Chondrocyte (in vitro differentiated cells): ENCODE results near the gene INPP5A. TPM values are rescaled to one million over a fixed set of nuclear protein-coding genes. Genes with fewer than 3 reads are reported as not detected.
"Not testable (repeated sequence)": the region's sequence is repeated elsewhere in the genome, so short reads cannot be mapped to it uniquely, and the experiment has no call there.

Experiments
- DNase-seq: peaks from one replicate; pipeline ENCODE4 v3.0.0; 2021; ENCODE audit warnings: mixed read lengths, low spot score
- H3K27ac Mint-ChIP-seq: one replicate; pipeline ENCODE4 v1.8.0; 2021; ENCODE audit warnings: mild to moderate bottlenecking, moderate library complexity, mixed read lengths; ENCODE audit not compliant: unreplicated experiment
- H3K27me3 Mint-ChIP-seq: 2 replicates; pipeline ENCODE4 v1.8.0; 2021; ENCODE audit warnings: low read depth, mixed read lengths
- H3K36me3 Mint-ChIP-seq: 2 replicates; pipeline ENCODE4 v1.8.0; 2021; ENCODE audit warnings: low read depth, mixed read lengths
- H3K4me1 Mint-ChIP-seq: 2 replicates; pipeline ENCODE4 v1.8.0; 2021; ENCODE audit warnings: low read depth, mild to moderate bottlenecking, mixed read lengths
- H3K4me3 Mint-ChIP-seq: one replicate; pipeline ENCODE4 v1.8.0; 2021; ENCODE audit warnings: mild to moderate bottlenecking, moderate library complexity, mixed read lengths; ENCODE audit not compliant: unreplicated experiment
- H3K9me3 Mint-ChIP-seq: 2 replicates; pipeline ENCODE4 v1.8.0; 2021; ENCODE audit warnings: low read depth, mixed read lengths
- total RNA-seq: library from RNA; stranded (reverse); gene quantifications from 3 replicates; pipeline ENCODE4 v1.2.1, GENCODE V29; 2021
- TF ChIP-seq, protein P1 (sequence below): fragments of 200-600 bp; sonication (generic); IDR thresholded peaks from 2 replicates; pipeline ENCODE4 v1.5.0; 2021; ENCODE audit warnings: antibody characterized with exemption, mild to moderate bottlenecking, moderate library complexity

Gene INPP5A
- total RNA-seq, 1 donor from 2014 or later = 40.6 TPM

DNA sequence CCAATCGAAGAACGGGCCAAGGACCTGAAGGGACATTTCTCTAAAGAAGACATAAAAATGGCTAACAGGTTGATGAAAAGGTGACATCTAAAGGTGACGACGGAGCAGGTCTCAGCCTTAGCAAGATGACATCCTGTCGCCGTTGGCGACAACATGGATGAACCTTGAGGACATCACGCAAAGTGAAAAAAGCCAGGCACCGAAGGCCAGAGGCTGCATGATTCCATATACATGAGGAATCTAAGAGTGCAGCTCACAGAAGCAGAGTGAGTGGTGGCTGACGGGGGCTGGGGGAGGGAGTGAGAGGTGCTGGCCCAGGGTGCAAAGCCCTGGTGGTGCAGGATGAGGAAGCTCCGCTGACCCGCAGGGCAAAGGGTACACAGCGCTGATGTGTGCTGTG is 282.5 kb downstream of the INPP5A start:
- DNase-seq = no peak
- TF ChIP-seq, protein P1, sequence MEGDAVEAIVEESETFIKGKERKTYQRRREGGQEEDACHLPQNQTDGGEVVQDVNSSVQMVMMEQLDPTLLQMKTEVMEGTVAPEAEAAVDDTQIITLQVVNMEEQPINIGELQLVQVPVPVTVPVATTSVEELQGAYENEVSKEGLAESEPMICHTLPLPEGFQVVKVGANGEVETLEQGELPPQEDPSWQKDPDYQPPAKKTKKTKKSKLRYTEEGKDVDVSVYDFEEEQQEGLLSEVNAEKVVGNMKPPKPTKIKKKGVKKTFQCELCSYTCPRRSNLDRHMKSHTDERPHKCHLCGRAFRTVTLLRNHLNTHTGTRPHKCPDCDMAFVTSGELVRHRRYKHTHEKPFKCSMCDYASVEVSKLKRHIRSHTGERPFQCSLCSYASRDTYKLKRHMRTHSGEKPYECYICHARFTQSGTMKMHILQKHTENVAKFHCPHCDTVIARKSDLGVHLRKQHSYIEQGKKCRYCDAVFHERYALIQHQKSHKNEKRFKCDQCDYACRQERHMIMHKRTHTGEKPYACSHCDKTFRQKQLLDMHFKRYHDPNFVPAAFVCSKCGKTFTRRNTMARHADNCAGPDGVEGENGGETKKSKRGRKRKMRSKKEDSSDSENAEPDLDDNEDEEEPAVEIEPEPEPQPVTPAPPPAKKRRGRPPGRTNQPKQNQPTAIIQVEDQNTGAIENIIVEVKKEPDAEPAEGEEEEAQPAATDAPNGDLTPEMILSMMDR = no peak
- no peak overlapping the region for H3K4me3 Mint-ChIP-seq
- peaks cover 46% of the 10 kb centered on the region for H3K27me3 Mint-ChIP-seq
- no peak overlapping the region for H3K27ac Mint-ChIP-seq
- H3K36me3 Mint-ChIP-seq = peaks cover 5% of the 10 kb centered on the region
- H3K9me3 Mint-ChIP-seq = peaks cover 13% of the 10 kb centered on the region
- H3K4me1 Mint-ChIP-seq = no peaks in the 10 kb centered on the region

DNA sequence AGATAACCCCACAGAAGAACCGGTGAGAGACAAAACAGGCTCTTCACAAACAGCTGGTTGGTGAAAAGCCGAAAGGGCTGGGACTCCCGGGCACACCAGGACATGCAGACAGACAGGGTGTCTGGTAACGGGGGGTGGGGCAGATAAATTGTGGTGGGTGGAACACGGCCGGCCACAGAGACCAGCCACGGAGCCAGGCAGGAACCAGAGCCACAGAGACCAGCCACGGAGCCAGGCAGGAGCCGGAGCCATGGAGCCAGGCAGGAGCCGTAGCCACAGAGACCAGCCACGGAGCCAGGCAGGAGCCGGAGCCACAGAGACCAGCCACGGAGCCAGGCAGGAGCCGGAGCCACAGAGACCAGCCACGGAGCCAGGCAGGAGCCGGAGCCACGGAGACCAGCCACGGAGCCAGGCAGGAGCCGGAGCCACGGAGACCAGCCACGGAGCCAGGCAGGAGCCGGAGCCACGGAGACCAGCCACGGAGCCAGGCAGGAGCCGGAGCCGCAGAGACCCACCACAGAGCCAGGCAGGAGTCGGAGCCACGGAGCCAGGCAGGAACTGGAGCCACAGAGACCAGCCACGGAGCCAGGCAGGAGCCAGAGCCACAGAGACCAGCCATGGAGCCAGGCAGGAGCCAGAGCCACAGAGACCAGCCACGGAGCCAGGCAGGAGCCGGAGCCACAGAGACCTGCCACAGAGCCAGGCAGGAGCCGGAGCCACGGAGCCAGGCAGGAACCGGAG is 288.4 kb downstream of the INPP5A start:
- not testable (repeated sequence) for H3K4me3 Mint-ChIP-seq, DNase-seq, H3K9me3 Mint-ChIP-seq, H3K27ac Mint-ChIP-seq, H3K4me1 Mint-ChIP-seq, H3K36me3 Mint-ChIP-seq
- H3K27me3 Mint-ChIP-seq = peaks cover 25% of the 10 kb centered on the region

DNA sequence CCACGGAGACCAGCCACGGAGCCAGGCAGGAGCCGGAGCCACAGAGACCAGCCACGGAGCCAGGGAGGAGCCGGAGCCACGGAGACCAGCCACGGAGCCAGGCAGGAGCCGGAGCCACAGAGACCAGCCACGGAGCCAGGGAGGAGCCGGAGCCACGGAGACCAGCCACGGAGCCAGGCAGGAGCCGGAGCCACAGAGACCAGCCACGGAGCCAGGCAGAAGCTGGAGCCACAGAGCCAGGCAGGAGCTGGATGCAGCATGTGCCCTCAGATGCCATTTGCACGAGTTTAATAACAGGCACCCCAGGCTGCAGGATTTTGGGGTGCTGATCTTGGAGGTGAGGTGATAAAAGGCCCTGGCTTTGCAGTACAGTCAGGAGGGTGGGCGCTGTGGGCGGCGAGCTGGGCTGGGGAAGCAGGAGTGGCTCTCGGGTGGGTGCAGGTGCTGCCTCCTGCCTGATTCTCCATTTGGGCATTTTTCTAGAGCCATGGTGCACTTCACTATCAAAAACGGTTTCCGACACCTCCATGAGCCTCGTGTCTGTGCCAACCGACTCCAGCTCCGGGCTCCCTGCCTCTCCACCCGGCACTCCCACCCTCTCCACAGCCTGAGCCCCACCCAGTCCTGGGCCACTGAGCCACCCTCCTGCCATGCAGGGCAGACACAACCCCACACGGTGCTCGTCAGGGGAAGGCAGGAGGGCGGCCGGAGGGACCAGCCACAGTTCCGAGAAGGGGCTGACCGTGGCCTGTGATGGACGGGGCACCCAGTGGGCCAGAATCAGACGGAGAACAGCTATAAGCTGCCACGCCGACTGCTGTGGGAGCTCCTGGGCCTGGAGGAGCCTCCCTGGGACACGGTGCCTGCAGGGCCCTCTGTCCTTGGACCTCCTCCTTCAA is 289.2 kb downstream of the INPP5A start:
- H3K4me1 Mint-ChIP-seq = no peaks in the 10 kb centered on the region
- H3K27me3 Mint-ChIP-seq = peaks cover 33% of the 10 kb centered on the region
- no peak for DNase-seq
- TF ChIP-seq, protein P1 = no peak
- H3K9me3 Mint-ChIP-seq = no peaks in the 10 kb centered on the region
- no peaks in the 10 kb centered on the region for H3K36me3 Mint-ChIP-seq
- no peak overlapping the region for H3K4me3 Mint-ChIP-seq
- H3K27ac Mint-ChIP-seq = no peak overlapping the region

DNA sequence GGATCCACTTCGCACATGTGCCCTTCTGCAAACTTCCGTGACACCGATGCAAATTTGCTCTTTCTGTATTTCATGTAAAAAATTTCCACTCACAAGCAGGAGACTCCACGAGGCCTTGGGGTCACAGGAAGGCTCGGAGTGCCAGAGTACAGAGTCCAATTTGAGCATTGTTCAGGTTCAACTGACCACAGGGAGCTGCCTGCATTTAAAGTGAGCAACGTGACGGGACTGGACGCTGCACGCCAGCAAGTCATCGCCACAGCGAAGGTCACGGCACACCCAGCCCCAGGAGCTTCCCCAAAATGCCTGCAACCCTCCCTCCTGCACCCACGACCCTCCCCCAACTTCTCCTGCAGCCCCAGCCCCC is 289.8 kb downstream of the INPP5A start:
- Mint-ChIP-seq H3K4me1 (no peaks in the 10 kb centered on the region), H3K36me3 (no peaks in the 10 kb centered on the region), H3K4me3 (no peak overlapping the region), H3K27ac (no peak overlapping the region), H3K27me3 (peaks cover 38% of the 10 kb centered on the region), H3K9me3 (no peaks in the 10 kb centered on the region)
- TF ChIP-seq, protein P1 = no peak
- DNase-seq = no peak

DNA sequence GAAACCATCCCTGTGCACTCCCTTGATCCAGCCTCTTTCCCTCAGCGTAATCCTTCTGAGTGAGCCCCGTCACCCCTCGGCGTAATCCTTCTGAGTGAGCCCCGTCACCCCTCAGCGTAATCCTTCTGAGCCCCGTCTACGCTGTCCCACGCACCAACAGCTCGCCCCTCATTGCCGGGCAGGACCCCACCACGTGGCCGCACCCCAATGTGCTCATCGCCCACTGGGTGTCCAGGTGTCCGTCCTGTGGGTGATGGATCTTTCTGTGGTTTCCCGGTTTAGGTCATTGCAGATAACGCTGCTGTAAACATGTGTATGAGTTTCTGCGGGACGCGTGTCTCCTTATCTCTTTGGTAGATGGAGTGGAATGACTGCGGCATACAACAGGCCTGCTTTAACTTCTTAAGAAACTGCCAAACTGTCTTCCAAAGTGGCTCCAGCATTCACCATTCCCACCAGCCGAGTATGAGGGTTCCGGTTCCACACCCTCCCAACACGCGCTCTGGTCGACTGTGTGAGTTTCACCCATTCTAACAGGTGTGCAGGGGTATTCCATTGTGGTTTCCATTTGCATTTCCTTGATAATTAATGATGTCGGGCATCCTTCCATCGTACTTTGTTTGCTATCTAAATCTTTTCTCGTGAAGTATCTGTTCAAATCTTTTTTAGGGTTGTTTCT is 290.4 kb downstream of the INPP5A start:
- peaks cover 43% of the 10 kb centered on the region for H3K27me3 Mint-ChIP-seq

More for the DNA sequence above, 290.4 kb downstream of the INPP5A start:
- DNase-seq = no peak
- H3K36me3 Mint-ChIP-seq = no peaks in the 10 kb centered on the region
- TF ChIP-seq, protein P1 = no peak
- no peaks in the 10 kb centered on the region for H3K9me3 Mint-ChIP-seq
- no peaks in the 10 kb centered on the region for H3K4me1 Mint-ChIP-seq
- no peak overlapping the region for H3K4me3 Mint-ChIP-seq
- H3K27ac Mint-ChIP-seq = no peak overlapping the region
